Measurements from ENCODE around the gene B4GAT1.

GRCh38 chr11:66345316-66345649 is 2.1 kb downstream of the B4GAT1 start:
- no peak for TF ChIP-seq CTCF (IDR thresholded peaks at IDR 0.05)
- TF ChIP-seq EP300 (IDR thresholded peaks at IDR 0.05), result no peak

Data from gastroesophageal sphincter (tissue), 3 donors.